ENCODE measurements around the gene RPS6KA5.

The RPS6KA5 gene

DNA sequence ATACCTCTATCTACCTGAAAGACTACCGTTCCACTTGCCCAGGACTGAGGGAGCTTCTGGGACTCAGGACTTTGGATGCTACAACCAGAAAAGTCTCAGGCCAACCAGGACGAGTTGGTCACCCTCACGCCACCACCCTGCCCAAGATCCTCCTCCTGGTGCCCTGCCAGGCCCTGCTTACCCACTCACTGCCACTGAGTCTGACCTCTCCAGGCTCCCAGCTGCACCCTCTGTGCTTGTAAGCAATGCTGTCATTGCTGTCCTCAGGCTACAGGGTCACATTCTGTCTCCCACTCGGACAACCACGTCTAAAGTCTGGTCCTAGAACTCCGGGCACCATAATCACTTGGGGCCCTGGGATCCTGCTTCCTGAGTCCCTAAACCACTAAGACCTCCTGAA is 253.4 kb downstream of the RPS6KA5 start:
- no peak overlapping the region for H3K4me3 ChIP-seq (ENCODE audit: low read depth, low read length)
- no peak for DNase-seq (ENCODE audit: low read depth)
- TF ChIP-seq, protein P1, sequence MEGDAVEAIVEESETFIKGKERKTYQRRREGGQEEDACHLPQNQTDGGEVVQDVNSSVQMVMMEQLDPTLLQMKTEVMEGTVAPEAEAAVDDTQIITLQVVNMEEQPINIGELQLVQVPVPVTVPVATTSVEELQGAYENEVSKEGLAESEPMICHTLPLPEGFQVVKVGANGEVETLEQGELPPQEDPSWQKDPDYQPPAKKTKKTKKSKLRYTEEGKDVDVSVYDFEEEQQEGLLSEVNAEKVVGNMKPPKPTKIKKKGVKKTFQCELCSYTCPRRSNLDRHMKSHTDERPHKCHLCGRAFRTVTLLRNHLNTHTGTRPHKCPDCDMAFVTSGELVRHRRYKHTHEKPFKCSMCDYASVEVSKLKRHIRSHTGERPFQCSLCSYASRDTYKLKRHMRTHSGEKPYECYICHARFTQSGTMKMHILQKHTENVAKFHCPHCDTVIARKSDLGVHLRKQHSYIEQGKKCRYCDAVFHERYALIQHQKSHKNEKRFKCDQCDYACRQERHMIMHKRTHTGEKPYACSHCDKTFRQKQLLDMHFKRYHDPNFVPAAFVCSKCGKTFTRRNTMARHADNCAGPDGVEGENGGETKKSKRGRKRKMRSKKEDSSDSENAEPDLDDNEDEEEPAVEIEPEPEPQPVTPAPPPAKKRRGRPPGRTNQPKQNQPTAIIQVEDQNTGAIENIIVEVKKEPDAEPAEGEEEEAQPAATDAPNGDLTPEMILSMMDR (IDR thresholded peaks at IDR 0.05; ENCODE audit: control insufficient read depth, extremely low read depth, insufficient read depth): no peak

DNA sequence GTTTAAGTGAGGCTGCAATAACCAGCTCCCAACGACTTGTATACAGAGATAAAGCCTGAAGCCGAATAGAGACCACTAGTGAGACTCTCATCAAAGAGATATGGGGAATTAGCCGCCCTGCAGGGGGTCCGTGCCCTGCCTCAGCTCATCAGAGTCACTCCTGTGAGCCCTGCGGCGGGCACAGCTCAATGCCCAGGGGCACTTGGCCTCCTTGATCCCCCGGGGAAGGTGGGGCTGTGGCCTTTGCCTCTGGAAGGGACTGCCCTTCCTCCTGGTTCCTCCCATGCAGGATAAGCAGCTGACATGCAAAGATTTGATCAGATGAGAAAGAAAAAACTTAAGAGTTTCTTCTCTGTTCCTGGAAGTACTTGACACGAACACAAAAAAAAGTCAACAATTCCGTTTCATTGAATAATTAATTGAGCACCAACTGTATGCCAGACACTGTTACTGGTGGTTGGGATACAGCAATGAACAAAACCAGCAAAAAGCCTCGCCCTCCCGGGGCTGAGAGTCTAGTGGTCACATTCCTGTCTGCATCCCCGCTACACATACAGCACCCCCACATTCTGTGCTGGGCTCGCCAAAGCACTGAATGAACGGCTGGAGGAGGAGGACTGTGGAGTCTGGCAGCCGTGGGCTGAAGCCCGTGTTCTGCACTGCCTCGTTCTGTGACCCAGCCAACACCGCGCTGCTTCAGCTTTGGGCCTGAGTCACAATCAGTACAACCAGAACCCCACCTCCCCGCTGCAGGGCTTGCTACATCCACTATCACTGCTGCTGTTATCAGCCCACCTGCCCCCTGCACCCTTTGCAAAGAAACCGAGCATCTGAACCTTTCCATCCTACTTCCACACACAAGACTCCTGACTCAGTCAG is 254.5 kb downstream of the RPS6KA5 start:
- TF ChIP-seq, protein P1 (IDR thresholded peaks at IDR 0.05; ENCODE audit: control insufficient read depth, extremely low read depth, insufficient read depth): no peak
- no peak for DNase-seq (ENCODE audit: low read depth)

DNA sequence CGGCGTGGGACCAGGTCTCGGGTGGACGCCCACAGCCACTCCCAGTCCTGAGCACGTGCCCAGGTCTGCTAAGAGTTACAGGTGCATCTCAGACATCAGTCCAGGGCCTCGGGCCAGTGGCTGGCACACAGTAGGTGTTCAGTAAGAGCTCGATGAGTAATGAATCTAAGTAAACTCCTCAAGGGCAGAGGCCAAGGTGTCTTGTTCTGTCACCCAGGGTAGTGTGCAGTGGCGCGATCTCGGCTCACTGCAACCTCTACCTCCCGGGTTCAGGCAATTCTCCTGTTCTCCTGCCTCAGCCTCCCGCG is 255.4 kb downstream of the RPS6KA5 start:
- TF ChIP-seq, protein P1 (IDR thresholded peaks at IDR 0.05; ENCODE audit: control insufficient read depth, extremely low read depth, insufficient read depth): no peak
- DNase-seq (ENCODE audit: low read depth): no peak

More for the DNA sequence above, 254.5 kb downstream of the RPS6KA5 start:
- no peak overlapping the region for H3K4me3 ChIP-seq (ENCODE audit: low read depth, low read length)

DNA sequence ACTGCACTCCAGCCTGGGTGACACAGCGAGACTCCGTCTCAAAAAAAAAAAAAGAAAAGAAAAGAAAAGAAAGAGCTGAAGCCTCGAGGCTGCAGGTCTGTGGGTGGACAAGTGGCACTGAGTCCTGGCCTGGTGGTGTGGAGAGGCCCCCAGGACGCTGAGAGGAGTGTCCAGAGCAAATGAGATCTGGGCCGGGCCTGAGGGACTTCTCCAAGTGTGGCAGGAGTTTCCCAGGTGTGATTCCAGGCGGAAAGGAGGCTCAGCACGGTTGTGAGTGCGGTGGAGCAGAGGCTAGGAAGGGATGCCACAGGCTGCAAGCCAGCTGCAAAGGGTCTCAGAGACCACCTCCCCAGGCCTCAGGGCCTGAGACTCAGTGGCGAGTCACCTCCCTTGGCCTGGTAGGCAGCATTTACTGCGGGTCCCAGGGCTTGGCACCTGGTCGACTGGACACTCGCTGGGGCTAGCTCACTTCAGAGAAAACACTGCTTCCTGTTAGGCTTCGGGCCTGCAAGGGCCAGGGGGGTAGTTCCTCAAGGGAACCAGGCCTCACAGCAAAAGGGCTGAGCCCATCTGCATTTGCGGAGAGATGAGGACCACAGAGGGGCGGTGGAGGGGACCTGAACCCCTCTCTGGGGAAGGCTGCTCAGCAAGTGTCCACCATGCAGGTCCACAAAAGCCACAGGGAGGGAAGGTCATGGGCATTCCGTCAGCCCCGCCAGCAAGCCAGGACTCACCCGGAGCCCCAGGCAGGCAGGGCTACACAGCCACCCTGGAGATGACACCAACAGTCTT is 256.0 kb downstream of the RPS6KA5 start:
- no peak for DNase-seq (ENCODE audit: low read depth)
- H3K4me3 ChIP-seq (ENCODE audit: low read depth, low read length): no peak overlapping the region
- TF ChIP-seq, protein P1 (IDR thresholded peaks at IDR 0.05; ENCODE audit: control insufficient read depth, extremely low read depth, insufficient read depth): no peak

More for the DNA sequence above, 255.4 kb downstream of the RPS6KA5 start:
- H3K4me3 ChIP-seq (ENCODE audit: low read depth, low read length): no peak overlapping the region

DNA sequence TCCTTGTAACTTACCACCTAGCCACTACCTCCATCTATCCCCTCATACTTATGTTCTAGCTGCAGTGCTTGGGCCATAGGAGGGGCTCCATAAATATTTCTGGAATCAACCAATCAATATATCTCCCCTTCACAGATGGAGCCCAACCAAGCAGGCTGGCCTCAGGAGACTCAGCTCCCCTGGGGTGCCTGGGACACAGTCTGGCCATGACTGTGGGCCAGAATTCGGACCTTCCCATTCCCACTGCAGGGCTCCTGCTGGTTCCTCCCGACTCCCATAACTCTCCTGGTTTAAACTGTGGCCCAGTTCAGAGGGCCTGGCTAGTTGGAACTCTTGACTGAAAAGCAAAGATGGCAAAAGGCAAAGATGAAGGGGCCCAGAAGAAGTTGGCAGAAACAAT is 257.2 kb downstream of the RPS6KA5 start:
- H3K4me3 ChIP-seq (ENCODE audit: low read depth, low read length): no peak overlapping the region
- TF ChIP-seq, protein P1 (IDR thresholded peaks at IDR 0.05; ENCODE audit: control insufficient read depth, extremely low read depth, insufficient read depth): no peak
- DNase-seq (ENCODE audit: low read depth): no peak

DNA sequence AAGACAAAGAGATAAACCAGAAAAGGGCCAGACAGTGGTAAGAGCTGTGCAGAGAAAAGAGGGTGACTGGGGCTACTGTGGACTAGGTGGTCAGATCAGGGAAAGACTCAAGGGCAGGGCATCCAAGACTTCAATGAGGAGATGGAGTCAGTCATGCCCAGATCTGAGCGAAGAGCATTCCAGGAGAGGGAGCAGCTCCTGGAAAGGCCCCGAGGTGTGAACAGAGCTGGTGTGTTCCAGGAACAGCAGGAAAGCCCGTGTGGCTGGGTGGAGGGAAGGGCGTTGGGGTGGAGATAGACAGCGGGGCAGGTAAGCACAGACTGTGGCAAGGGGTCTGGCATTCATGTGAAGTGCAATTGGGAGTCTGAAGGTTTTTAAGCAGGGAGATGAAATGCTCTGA is 261.0 kb downstream of the RPS6KA5 start:
- no peak overlapping the region for H3K4me3 ChIP-seq (ENCODE audit: low read depth, low read length)
- TF ChIP-seq, protein P1 (IDR thresholded peaks at IDR 0.05; ENCODE audit: control insufficient read depth, extremely low read depth, insufficient read depth): no peak
- DNase-seq (ENCODE audit: low read depth): no peak

Measured in LNCaP clone FGC (cell line).